ENCODE results near the gene CDC42.
A peak's percentile ranks its signal among the peaks of the same experiment; 100 is the strongest.
"Not testable (repeated sequence)": the region's sequence is repeated elsewhere in the genome, so short reads cannot be mapped to it uniquely, and the experiment has no call there.

Gene CDC42

GRCh38 chr1:22052115-22053016 is at the start of gene CDC42:
Gene CDC42 (plus strand): TSS chr1:22052709. CDS start chr1:22078479, 25,770 bp downstream.
- Histone ChIP-seq H3K27me3 (ENCODE audit: insufficient read depth, low read length) (no peaks in the 10 kb centered on the region), H2AFZ (ENCODE audit: low read depth, low read length) (peak within 1 kb of the TSS; percentile 37), H3K4me3 (ENCODE audit: low read length) (peak within 1 kb of the TSS; percentile 78)

DNA sequence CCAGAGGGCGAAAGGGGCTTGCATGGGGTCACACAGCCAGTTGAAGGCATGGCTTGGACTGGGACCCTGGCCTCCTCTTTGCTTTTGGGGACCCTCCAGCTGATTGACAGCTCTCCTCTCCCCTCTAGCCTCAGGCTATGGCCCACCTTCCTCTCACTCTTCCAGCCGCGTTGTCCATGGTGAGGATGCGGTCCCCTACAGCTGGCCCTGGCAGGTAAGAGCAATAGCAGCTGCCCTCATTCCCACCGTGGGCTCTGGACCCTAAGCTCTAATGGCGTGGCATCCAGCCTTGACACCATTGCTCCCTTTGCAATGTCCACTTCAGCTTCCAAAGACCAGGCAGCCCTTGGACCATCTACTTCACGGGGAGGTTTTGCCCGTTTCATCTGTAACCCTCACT is 49.6 kb upstream of the CDC42 start:
- not testable (repeated sequence) for H2AFZ ChIP-seq (ENCODE audit: low read depth, low read length); H3K27me3 ChIP-seq (ENCODE audit: insufficient read depth, low read length); H3K4me1 ChIP-seq (ENCODE audit: insufficient read depth, low read length); H3K4me3 ChIP-seq (ENCODE audit: low read length); H3K36me3 ChIP-seq (ENCODE audit: insufficient read depth, low read length); H3K9me3 ChIP-seq (ENCODE audit: low read length)

More at GRCh38 chr1:22052115-22053016, at the start of gene CDC42:
- H3K4me1 ChIP-seq (ENCODE audit: insufficient read depth, low read length): peaks cover 4% of the 10 kb centered on the region
- H3K9me3 ChIP-seq (ENCODE audit: low read length): no peaks in the 10 kb centered on the region
- peaks cover 16% of the 10 kb centered on the region for H3K36me3 ChIP-seq (ENCODE audit: insufficient read depth, low read length)

- H3K36me3 ChIP-seq (ENCODE audit: insufficient read depth, low read length); H3K27me3 ChIP-seq (ENCODE audit: insufficient read depth, low read length); H3K4me3 ChIP-seq (ENCODE audit: low read length); H2AFZ ChIP-seq (ENCODE audit: low read depth, low read length); H3K4me1 ChIP-seq (ENCODE audit: insufficient read depth, low read length); H3K9me3 ChIP-seq (ENCODE audit: low read length): not testable (repeated sequence)
These were observed 48.5 kb upstream of the CDC42 start for GRCh38 chr1:22003959-22004358.

DNA sequence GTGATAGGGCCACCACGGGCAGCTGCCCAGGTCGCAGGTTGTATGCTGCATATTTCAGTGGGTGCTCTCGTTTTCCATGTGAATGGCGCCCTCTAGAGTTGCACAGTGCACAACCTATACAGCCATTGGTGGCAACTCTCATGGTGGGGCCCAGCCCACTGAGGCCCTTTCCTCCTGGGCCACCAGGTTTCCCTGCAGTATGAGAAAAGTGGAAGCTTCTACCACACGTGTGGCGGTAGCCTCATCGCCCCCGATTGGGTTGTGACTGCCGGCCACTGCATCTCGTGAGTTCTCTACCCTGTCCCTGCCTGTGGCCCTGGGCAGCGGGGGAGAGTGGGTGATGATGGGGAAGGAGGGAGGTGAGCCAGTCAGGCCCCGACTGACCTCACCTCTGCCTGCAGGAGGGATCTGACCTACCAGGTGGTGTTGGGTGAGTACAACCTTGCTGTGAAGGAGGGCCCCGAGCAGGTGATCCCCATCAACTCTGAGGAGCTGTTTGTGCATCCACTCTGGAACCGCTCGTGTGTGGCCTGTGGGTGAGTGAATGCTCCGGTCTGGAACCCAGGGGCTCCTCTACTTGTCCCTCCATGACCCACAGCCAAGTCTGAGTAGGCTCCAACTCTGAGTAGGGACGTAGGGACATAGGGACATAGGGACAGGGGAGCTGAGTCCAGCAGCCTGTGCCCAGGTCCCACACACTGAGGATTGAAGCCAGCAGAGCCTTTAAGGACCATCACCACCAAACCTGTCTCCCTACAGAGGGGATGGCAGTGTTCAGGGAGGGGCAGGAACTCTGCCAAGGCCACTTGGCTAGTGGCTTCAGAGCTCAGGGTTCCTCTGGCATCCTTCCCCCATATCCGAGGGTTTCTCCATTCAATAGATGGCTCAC is 47.0 kb upstream of the CDC42 start:
- H3K4me1 ChIP-seq (ENCODE audit: insufficient read depth, low read length); H3K4me3 ChIP-seq (ENCODE audit: low read length): not testable (repeated sequence)

GRCh38 chr1:22006736-22007135 is 45.8 kb upstream of the CDC42 start:
- not testable (repeated sequence) for H3K4me1 ChIP-seq (ENCODE audit: insufficient read depth, low read length)

More for the DNA sequence above, 47.0 kb upstream of the CDC42 start:
- H3K36me3 ChIP-seq (ENCODE audit: insufficient read depth, low read length); H2AFZ ChIP-seq (ENCODE audit: low read depth, low read length); H3K27me3 ChIP-seq (ENCODE audit: insufficient read depth, low read length); H3K9me3 ChIP-seq (ENCODE audit: low read length): not testable (repeated sequence)

DNA sequence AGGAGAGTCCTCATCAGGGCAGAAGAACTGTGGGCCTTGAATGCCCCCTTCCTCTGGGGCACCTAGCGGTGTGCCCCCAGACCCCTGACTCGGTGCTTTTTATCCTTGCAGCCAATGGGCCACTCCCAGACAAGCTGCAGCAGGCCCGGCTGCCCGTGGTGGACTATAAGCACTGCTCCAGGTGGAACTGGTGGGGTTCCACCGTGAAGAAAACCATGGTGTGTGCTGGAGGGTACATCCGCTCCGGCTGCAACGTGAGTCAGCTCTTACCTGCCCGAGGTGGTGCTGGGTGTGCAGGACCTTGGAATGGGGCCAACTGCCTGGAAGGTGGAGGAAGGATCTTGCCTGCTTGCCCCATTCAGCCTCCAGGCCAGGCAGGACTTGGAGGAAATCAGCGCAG is 45.2 kb upstream of the CDC42 start:
- not testable (repeated sequence) for H3K4me3 ChIP-seq (ENCODE audit: low read length); H3K4me1 ChIP-seq (ENCODE audit: insufficient read depth, low read length); H2AFZ ChIP-seq (ENCODE audit: low read depth, low read length); H3K9me3 ChIP-seq (ENCODE audit: low read length); H3K27me3 ChIP-seq (ENCODE audit: insufficient read depth, low read length); H3K36me3 ChIP-seq (ENCODE audit: insufficient read depth, low read length)

More at GRCh38 chr1:22006736-22007135, 45.8 kb upstream of the CDC42 start:
- not testable (repeated sequence) for H3K9me3 ChIP-seq (ENCODE audit: low read length); H2AFZ ChIP-seq (ENCODE audit: low read depth, low read length); H3K4me3 ChIP-seq (ENCODE audit: low read length); H3K36me3 ChIP-seq (ENCODE audit: insufficient read depth, low read length); H3K27me3 ChIP-seq (ENCODE audit: insufficient read depth, low read length)

DNA sequence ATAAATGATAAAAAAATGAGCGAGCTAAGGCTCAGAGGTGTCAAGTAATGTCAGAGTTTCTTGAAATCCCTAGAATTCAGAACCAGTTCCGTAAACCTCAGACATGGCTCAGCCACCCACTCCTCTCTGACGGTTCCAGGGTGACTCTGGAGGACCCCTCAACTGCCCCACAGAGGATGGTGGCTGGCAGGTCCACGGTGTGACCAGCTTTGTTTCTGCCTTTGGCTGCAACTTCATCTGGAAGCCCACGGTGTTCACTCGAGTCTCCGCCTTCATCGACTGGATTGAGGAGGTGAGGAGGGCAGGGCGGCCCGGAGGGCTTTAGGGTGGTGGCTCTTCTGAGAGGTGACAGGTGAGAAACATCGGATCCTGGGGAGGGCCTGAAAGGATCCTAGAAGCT is 42.9 kb upstream of the CDC42 start:
- H3K4me3 ChIP-seq (ENCODE audit: low read length); H3K36me3 ChIP-seq (ENCODE audit: insufficient read depth, low read length); H3K9me3 ChIP-seq (ENCODE audit: low read length); H3K4me1 ChIP-seq (ENCODE audit: insufficient read depth, low read length); H3K27me3 ChIP-seq (ENCODE audit: insufficient read depth, low read length); H2AFZ ChIP-seq (ENCODE audit: low read depth, low read length): not testable (repeated sequence)

GRCh38 chr1:22012752-22013151 is 39.8 kb upstream of the CDC42 start:
- not testable (repeated sequence) for H3K27me3 ChIP-seq (ENCODE audit: insufficient read depth, low read length); H3K9me3 ChIP-seq (ENCODE audit: low read length); H3K4me1 ChIP-seq (ENCODE audit: insufficient read depth, low read length); H3K4me3 ChIP-seq (ENCODE audit: low read length); H2AFZ ChIP-seq (ENCODE audit: low read depth, low read length); H3K36me3 ChIP-seq (ENCODE audit: insufficient read depth, low read length)

DNA sequence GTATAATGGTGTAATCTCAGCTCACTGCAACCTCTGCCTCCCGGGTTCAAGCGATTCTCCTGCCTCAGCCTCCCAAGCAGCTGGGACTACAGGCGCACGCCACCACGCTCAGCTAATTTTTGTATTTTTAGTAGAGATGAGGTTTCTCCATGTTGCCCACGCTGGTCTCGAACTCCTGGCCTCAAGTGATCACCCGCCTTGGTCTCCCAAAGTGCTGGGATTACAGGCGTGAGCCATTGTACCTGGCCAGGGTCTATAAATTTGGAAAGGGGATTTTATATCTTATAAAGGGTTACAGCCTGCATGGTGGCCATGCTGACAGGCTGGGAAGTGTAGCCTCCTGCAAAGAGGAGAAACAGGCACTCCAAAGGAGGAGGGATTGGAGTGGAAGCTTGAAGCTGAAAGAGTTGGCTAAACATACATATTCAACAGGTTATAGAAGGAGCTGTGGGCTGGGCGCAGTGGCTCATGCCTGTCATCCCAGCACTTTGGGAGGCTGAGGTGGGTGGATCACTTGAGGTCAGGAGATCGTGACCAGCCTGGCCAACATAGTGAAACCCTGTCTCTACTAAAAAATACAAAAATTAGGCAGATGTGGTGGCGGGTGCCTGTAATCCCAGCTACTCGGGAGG is 37.8 kb upstream of the CDC42 start:
- H3K9me3 ChIP-seq (ENCODE audit: low read length); H3K4me1 ChIP-seq (ENCODE audit: insufficient read depth, low read length); H2AFZ ChIP-seq (ENCODE audit: low read depth, low read length); H3K4me3 ChIP-seq (ENCODE audit: low read length); H3K27me3 ChIP-seq (ENCODE audit: insufficient read depth, low read length); H3K36me3 ChIP-seq (ENCODE audit: insufficient read depth, low read length): not testable (repeated sequence)

DNA sequence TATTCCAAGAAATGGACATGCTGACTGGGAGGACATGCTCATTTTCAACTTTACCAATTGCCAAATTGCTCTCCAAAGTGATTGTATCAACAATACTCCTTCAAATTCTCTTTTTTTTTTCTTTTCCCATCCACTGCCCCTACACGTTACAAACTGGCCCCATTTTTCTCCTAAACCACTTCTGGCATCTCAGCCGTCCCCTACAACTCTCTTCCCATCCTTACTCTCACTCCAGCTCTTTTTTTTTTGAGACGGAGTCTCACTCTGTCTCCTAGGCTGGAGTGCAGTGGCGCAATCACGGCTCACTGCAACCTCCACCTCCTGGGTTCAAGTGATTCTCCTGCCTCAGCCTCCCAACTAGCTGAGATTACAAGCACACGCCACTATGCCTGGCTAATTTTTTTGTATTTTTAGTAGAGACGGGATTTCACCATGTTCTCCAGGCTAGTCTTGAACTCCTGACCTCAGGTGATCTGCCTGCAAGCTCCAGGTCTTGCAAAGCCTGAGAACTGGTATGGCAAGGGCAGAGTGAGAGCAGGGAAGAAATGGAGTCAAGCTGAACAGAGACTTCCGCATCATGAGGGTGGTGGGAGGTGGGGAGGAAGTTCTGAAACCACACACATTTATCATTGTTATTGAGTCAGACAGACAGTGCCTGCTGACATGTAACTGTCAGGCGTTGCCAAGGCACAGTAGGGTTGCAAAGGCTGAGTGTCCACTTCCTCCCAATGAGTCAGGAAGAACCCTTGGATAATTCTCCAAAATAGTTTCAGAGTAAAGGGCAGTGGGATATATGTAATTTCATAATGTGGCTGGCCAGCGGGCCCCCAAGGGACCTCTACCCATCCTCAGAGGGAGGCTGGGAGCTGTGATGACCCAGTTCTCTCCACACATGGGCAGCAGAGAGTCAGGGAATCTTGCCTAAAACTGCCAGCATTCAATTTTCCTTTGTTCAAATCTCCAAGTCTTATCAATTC is 33.6 kb upstream of the CDC42 start:
- Histone ChIP-seq H3K4me1 (ENCODE audit: insufficient read depth, low read length) (peaks cover 2% of the 10 kb centered on the region), H3K27me3 (ENCODE audit: insufficient read depth, low read length) (no peaks in the 10 kb centered on the region), H3K36me3 (ENCODE audit: insufficient read depth, low read length) (no peaks in the 10 kb centered on the region), H3K9me3 (ENCODE audit: low read length) (no peaks in the 10 kb centered on the region), H2AFZ (ENCODE audit: low read depth, low read length) (no peak overlapping the region), H3K4me3 (ENCODE audit: low read length) (no peak overlapping the region)

DNA sequence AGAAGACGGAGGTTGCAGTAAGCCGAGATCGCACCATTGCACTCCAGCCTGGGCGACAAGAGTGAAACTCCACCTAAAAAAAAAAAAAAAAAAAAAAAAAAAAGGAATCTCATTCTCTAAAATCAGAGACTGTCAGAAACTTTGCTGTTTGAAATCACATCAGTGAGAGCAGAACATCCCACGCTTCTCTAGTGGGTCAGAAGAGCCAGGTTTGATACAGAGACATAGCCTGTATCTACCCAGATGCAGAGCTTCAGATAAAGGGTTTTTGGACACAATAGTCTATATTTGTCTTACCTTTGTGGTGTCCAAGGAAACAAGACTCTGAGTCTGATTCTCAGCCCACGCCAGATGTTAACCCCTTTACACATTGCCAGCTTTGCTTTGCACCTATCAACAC is 31.4 kb upstream of the CDC42 start:
- Histone ChIP-seq H3K36me3 (ENCODE audit: insufficient read depth, low read length) (no peaks in the 10 kb centered on the region), H3K27me3 (ENCODE audit: insufficient read depth, low read length) (no peaks in the 10 kb centered on the region), H3K4me3 (ENCODE audit: low read length) (no peak overlapping the region), H3K4me1 (ENCODE audit: insufficient read depth, low read length) (peaks cover 12% of the 10 kb centered on the region), H2AFZ (ENCODE audit: low read depth, low read length) (no peak overlapping the region), H3K9me3 (ENCODE audit: low read length) (no peaks in the 10 kb centered on the region)
